T-helper 1 cell (primary cell): ENCODE results near the gene MED10.

Experiments
- DNase-seq, 5 donors: peaks; one replicate each; pipeline ENCODE4 v3.0.0-alpha.2; 2012 to 2020

MED10 gene

GRCh38 chr5:6398570-6399230 is 20.4 kb upstream of the MED10 start:
- no peak for DNase-seq

- no peak for DNase-seq
Measured at GRCh38 chr5:6397536-6398269, 19.4 kb upstream of the MED10 start.

- no peak for DNase-seq
Measured at GRCh38 chr5:6396836-6397535, 18.6 kb upstream of the MED10 start.

- DNase-seq, result no peak
Measured at GRCh38 chr5:6396043-6396442, 17.7 kb upstream of the MED10 start.

GRCh38 chr5:6395621-6396020 is 17.3 kb upstream of the MED10 start:
- no peak for DNase-seq

GRCh38 chr5:6395102-6395445 is 16.7 kb upstream of the MED10 start:
- no peak for DNase-seq

- no peak for DNase-seq
Measured at GRCh38 chr5:6394429-6395101, 16.2 kb upstream of the MED10 start.

GRCh38 chr5:6393596-6394194 is 15.3 kb upstream of the MED10 start:
- DNase-seq, result no peak

GRCh38 chr5:6392561-6392960 is 14.2 kb upstream of the MED10 start:
- no peak for DNase-seq

GRCh38 chr5:6391151-6391550 is 12.8 kb upstream of the MED10 start:
- no peak for DNase-seq

GRCh38 chr5:6389946-6390530 is 11.7 kb upstream of the MED10 start:
- no peak for DNase-seq

- no peak for DNase-seq
Measured at GRCh38 chr5:6389397-6389796, 11.1 kb upstream of the MED10 start.

GRCh38 chr5:6387970-6388369 is 9.6 kb upstream of the MED10 start:
- no peak for DNase-seq

GRCh38 chr5:6386271-6386670 is 7.9 kb upstream of the MED10 start:
- no peak for DNase-seq

GRCh38 chr5:6384856-6385255 is 6.5 kb upstream of the MED10 start:
- no peak for DNase-seq

GRCh38 chr5:6383376-6383775 is 5.0 kb upstream of the MED10 start:
- DNase-seq, result no peak

GRCh38 chr5:6379246-6379645 is 899 bp upstream of the MED10 start:
- no peak for DNase-seq

GRCh38 chr5:6378766-6379103 is 388 bp upstream of the MED10 start:
- no peak for DNase-seq

GRCh38 chr5:6377582-6377904 is 804 bp downstream of the MED10 start:
- no peak for DNase-seq

GRCh38 chr5:6376974-6377520 is 1.3 kb downstream of the MED10 start:
- DNase-seq, result peak in 1 of 5 donors; percentile 23

GRCh38 chr5:6373081-6373846 is 5.1 kb downstream of the MED10 start:
- no peak for DNase-seq
